Measurements from ENCODE around the gene C19orf67.
"Not testable (repeated sequence)": the region's sequence is repeated elsewhere in the genome, so short reads cannot be mapped to it uniquely, and the experiment has no call there.

Gene C19orf67

DNA sequence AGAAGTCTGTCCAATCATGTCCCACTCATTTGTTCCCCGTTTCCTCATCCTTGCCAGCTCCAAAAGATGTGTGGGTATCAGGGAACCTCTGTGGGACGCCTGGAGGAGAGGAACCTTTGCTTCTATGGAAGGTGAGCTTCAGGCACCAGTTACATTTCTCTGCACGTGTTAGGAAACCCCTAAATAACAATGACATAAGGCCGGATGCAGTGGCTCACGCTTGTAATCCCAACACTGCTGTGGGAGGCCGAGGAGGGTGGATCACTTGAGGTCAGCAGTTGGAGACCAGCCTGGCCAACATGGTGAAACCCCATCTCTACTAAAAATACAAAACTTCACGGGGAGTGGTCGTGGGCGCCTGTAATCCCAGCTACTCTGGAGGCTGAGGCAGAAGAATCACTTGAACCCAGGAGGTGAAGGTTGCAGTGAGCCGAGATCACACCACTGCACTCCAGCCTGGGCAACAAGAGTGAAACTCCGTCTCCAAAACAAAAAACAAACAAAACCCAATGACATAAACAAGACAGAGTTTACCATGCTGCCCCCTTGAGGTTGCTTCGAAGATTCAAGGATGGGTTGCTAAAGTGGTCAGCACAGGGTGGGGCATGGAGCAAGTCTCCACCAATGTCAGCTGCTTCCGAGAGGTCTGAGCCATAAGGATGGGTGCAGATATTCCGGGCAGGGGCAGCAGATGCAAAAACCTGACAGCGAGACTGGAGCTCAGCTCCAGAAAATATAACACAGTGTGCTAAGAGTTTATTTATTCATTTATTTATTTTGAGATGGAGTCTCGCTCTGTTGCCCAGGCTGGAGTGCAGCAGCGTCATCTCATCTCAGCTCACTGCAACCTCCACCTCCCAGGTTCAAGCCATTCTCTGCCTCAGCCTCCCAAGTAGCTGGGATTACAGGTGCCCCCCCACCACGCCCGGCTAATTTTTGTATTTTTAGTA, 42.6 kb downstream of the C19orf67 start:
- not testable (repeated sequence) for DNase-seq (ENCODE audit: low read depth); H3K4me3 ChIP-seq (ENCODE audit: low read depth, low read length)

DNA sequence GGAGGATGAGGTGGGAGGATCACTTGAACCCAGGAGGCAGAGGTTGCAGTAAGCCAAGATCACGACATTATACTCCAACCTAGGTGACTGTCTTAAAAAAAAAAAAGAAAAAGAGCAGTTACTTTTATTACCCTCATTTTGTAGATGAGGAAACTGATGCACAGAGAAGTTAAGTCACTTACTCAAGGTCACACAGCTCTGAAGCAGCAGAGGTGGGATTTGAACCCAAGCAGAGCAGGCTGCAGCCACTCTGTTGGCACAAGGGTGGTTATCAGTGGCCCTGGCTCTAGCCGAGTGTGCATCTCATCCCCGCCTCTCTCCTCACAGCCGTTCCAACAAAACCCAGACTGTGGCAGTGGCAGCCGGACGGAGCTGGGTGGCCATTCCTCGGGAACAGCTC, 46.4 kb downstream of the C19orf67 start:
- DNase-seq (ENCODE audit: low read depth): no peak
- H3K4me3 ChIP-seq (ENCODE audit: low read depth, low read length): no peak overlapping the region

DNA sequence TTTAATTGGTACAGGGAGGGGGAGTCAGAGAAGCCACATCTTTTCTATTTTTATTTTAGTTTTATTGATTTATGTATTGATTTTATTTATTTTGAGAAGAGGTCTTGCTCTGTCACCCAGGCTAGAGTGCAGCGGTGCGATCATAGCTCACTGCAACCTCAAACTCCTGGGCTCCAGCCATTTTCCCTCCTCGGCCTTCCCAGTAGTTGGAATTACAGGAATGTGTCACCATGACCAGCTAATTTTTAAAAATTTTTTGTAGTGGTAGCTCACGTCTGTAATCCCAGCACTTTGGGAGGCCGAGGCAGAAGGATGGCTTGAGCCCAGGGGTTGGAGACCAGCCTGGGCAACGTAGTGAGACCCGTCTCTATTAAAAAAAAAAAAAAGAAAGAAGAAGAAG, 49.9 kb downstream of the C19orf67 start:
- no peak overlapping the region for H3K4me3 ChIP-seq (ENCODE audit: low read depth, low read length)
- DNase-seq (ENCODE audit: low read depth): no peak

GRCh38 chr19:14035159-14035558, 50.4 kb downstream of the C19orf67 start:
- not testable (repeated sequence) for H3K4me3 ChIP-seq (ENCODE audit: low read depth, low read length); DNase-seq (ENCODE audit: low read depth)

GRCh38 chr19:14033946-14034345, 51.6 kb downstream of the C19orf67 start:
- no peak overlapping the region for H3K4me3 ChIP-seq (ENCODE audit: low read depth, low read length)
- DNase-seq (ENCODE audit: low read depth): no peak

DNA sequence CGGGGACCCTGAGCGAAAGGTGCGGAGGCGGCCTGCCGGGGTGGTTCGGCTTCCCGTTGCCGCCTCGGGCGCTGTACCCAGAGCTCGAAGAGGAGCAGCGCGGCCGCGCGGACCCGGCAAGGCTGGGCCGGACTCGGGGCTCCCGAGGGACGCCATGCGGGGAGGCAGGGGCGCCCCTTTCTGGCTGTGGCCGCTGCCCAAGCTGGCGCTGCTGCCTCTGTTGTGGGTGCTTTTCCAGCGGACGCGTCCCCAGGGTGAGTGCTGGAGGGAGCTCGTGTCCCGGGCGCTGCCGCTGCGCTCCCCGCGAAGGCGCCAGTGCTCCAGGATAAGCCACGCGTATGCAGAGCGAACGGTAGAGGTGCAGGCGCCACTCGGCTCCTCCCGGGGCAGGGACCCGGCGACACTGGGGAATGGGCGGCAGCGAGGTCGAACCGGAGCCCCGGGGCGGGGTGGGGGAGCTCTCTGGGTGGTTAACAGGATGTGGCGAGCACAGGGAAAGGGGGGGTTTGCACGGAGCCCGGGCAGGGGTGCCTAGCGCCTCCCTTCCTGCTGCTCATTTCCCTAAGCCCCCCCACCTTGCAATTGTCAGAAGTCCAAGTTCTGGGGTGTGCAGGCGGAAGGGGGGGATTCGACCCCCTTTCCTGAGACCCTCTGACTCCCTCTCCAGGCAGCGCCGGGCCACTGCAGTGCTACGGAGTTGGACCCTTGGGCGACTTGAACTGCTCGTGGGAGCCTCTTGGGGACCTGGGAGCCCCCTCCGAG, 53.7 kb downstream of the C19orf67 start, which contains the start of gene IL27RA:
IL27RA (plus strand) TSS at position 44 of the 762 bp plus-strand sequence; CDS start at position 155, 111 bp downstream.
- no peak for DNase-seq (ENCODE audit: low read depth)

More for the DNA sequence above, 53.7 kb downstream of the C19orf67 start, which contains the start of gene IL27RA:
- peak within 1 kb of the TSS; percentile 68 for H3K4me3 ChIP-seq (ENCODE audit: low read depth, low read length)

Measured in skeletal muscle cell (primary cell).